ENCODE data around the gene RGS3. TPM values are rescaled to one million over a fixed set of nuclear protein-coding genes. Genes with fewer than 3 reads are reported as not detected.

The RGS3 gene
- polyA plus RNA-seq, 4 donors: 35.5 to 45.7 (median 43.6) TPM

DNA sequence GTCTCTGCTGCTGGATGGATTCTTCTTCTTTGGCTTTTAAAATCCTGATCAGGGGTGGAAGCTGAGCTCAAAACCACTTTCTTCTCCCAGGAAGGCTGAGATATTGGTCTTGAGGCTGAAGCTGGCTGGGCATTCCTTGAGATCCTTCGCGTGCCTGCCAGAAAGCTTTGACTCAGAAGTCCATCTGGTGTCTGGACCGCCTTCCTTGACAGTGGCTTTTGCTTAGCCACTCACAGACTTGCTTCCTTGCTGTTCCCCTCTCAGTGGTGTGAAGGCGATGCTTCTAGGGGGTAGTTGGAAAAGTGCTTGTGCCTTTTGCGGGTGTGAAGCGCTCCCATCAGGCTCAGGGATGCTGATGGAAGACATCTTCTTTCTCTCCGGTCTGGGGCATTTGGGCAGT is 45.9 kb downstream of the RGS3 start:
- DNase-seq (ENCODE audit: low read depth in 4 of 4, low spot score in 3 of 4): no peak

DNA sequence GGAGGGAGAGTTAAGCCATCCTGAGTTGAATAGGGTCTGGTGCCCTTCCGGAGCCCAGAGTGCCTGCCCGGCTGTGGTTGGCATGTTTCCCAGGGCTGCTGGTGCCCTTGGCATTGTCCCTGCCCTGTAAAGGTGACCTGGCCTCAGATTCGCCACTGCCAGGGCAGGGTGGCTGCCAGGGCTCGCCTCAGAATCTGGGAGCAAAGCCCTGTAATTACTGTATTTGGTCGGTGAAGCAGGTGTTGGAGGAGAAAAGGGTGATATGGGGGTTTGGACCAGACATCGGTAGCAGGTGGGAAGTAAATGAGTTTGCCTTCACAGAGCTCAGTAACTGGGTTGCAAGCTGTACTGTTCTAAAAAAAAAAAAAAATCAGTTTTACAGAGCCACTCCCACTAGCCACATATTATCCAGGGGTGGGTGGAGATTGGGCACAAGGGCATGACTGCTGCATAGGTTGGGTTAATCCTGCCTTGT is 47.6 kb downstream of the RGS3 start:
- no peak for DNase-seq (ENCODE audit: low read depth in 4 of 4, low spot score in 3 of 4)

DNA sequence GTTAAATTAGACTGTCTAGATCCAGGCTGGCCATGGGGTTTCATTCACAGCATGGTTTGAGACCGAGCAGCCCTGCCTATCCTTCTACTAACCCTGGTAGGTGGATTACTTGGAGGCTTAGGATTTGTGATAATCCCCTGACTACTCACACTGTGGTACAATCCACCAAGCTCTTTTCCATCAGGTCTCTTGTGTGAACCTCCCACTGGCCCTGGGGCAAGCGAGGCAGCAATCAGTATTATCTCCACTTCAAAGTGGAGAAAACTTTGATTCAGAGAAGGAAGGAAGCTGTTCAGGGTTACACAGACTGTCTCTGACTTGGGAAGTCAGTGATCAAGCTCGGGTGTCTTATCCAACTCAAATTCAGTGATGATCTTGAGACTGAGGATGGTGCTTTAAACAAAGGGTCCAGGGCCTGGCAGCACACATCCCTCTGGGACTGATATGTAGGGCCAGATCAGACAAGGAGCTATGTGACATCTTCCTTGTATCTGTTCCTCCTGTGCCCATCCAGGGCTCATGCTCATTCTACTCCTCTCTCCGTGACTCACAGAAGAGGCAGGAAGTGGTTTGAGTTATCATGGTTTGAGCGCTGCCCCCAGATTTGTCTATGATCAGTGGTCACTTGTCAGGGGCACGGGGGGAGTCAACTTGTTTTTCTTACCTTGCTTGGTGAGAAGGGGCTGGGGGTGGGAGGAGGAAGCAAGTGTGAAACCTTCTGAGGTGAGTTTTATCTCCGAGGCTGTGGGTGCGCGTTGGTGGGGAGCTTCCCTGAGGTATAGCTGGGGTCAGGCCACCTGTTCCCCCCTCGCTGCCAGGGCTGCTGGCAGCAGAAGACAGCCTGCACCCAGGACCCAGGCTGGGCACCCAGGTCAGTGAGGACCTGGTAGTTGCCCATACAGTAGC is 48.6 kb downstream of the RGS3 start:
- no peak for DNase-seq (ENCODE audit: low read depth in 4 of 4, low spot score in 3 of 4)

DNA sequence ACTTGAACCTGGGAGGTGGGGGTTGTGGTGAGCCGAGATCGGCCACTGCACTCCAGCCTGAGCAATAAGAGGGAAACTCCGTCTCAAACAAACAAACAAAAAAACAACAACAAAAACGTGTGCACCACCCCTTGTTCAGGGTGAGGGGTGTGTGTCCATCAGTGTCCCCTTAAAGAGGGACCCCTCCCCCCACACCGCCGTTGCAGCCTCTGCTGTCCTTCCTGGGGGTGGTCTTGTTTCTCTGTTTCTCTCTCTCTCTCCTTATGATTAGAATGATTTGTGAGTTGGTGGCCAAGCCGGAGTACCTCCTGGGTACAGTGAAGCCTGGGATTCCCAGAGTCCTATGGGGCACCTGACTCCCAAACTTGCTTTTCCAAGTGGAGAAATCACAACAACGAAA is 49.6 kb downstream of the RGS3 start:
- DNase-seq (ENCODE audit: low read depth in 4 of 4, low spot score in 3 of 4): no peak

DNA sequence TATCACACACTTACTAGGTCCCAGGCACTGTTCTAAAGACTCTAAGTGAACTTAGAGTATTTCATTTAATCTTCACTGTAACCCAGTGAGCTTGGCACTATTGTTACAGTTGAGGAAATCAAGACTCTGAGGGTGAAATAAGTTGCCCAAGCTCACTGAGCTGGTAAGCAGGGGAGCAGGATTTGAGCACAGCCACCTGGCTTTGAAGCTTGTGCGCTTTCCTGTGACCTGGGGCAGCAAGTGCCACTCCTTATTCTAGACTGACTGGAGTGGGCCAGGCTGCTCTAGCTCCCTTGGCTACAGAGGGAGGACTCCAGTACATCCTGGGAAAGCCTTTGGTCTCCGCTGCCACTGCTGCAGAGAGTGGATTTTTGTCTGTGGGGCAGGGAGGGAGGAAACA is 50.0 kb downstream of the RGS3 start:
- no peak for DNase-seq (ENCODE audit: low read depth in 4 of 4, low spot score in 3 of 4)

DNA sequence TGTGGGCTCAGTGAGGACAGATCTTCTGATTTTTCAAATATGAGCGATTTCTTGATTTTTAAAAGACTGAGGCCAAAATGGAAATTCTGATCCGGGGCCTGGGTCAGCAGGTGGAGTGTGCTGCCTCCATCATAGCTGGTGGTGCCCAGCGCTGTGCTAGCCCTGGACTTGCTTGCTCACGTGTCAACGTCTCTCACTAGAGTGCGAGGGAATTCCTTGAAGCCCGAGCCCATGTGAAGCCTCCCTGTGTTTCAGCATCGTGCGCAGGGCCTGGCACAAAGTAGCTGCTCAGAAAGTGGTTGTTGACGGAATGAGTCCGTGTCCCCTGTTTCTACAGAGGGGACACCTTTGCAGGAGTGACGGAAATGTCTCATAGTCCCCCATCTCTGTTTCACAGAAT is 50.5 kb downstream of the RGS3 start:
- DNase-seq (ENCODE audit: low read depth in 4 of 4, low spot score in 3 of 4): no peak

DNA sequence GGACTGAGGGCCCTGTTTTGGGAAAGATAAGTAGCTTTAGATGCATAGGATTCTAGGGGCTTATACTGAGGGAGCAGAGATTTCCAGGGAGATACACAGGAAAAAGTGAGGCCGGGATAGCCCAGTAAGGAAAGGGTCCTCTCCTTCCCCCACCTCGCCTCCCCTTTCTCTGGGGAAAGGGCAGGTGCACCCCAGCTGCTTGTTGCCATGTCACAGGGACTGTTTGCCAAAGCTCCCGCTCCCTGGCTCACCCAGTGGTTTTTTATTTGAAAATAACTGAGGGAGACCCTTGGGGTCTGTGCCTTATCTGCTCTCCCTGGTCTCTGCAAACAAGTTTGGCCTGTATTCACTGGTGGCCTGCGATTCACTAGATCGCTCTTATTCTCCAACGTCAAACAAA is 51.2 kb downstream of the RGS3 start:
- no peak for DNase-seq (ENCODE audit: low read depth in 4 of 4, low spot score in 3 of 4)

DNA sequence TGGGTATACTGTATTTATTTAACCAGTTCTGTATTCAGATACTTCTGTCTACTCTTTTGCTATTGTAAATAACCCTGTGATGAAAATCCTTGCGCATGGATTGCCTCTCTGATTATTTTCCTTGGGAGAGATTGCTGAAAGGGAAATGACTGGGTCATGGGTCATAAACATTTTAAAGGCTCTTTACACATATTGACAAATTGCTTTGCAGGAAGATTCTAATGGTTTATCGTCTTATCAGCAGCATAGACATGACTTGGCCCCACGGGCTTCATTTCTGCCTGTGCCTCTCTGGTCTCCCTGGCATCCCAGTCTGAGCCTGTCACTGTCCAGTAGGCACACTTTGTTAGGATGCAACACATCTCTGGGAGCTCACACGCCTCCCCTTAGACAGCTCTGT is 52.3 kb downstream of the RGS3 start:
- no peak for DNase-seq (ENCODE audit: low read depth in 4 of 4, low spot score in 3 of 4)

DNA sequence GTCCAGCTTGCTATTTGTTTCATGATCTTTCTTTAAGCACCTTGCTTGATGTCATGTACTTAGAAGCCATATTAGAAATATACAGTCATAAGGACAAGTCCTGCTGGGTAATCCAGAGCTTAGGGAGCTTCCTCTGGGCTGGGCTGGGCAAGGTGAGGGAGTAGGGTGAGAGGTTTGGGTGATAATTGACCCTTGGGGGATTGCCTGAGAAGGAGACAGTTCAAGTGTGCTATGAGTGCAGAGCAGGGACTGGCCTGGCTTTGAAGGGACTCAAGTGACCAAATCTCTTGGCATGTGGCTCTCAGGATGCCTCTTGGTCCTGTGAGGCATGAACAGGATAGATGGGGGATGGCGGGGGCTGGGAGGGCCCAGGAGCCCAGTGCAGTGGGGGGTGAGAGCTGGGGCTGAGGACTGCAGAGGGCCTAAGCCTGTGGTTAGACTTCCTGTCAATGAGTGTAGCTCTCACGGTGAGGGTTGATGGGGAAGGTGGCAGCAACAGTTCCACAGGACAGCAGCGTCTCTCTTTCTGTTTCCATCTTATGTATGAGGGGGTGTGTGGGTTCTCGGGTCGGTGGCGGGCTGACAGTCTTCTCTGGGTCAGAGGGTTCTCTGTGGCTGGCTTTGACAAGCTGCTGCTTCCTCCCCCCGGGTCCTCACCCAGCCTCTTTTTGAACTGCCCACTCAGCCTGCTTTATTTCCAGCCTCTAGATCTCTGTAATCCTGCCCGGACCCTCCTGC is 53.5 kb downstream of the RGS3 start:
- no peak for DNase-seq (ENCODE audit: low read depth in 4 of 4, low spot score in 3 of 4)

DNA sequence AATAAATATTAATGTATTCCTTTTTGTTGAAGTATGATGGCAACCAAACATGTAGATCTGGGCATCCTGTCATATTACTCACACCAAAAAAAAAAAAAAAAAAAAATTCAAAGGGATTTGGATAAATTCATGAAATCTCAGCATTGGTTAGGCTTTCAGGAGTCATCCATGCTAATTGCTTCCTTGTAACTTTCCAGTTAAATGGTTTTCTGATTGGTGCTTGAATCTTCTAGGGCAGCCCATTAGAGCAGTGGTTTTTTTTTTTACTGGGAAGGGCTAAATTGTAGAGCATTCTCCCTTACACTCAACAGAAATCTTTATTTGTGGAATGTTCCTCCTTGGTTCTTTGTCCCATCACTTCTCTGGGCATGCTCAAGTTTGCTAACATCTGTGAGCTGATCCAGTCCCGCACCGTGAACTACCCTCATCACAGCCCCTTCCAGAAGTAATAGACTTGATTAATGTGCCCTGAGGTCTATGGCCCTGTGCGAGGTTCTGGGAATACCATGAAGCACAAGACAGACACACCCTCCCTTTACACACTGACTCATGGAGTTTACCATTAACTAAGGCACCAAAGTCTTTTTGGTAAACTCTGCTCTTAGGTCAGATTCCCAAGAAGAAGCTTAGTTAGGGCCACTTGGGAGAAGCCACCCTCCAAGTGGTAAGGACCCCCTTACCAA is 56.0 kb downstream of the RGS3 start:
- DNase-seq (ENCODE audit: low read depth in 4 of 4, low spot score in 3 of 4): no peak

DNA sequence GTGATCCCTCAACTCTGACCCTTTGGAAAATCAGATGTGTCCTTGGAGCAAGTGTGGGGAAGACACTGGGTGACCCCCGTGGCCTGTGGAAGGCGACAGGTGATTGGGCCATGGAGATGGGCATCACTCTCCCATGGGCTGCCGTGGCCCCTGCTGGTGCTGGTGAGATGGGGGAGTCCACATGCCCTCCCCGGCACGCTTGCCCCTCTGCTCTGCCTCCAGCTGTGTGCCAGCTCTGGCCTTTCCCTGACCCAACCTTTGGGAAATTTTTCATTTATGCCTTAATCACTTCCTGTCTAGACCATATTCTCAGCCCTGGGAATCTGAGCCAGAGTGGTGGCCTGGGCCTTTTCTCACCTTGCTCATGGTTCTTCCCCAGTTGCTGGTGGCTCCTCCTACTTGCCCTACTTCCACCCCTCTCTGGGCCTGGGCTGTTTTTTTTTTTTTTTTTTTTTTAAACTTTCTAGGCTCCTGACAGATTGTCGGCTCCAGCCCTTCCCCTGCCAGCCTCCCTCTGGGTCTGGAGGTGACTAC is 56.6 kb downstream of the RGS3 start:
- DNase-seq (ENCODE audit: low read depth in 4 of 4, low spot score in 3 of 4): no peak

DNA sequence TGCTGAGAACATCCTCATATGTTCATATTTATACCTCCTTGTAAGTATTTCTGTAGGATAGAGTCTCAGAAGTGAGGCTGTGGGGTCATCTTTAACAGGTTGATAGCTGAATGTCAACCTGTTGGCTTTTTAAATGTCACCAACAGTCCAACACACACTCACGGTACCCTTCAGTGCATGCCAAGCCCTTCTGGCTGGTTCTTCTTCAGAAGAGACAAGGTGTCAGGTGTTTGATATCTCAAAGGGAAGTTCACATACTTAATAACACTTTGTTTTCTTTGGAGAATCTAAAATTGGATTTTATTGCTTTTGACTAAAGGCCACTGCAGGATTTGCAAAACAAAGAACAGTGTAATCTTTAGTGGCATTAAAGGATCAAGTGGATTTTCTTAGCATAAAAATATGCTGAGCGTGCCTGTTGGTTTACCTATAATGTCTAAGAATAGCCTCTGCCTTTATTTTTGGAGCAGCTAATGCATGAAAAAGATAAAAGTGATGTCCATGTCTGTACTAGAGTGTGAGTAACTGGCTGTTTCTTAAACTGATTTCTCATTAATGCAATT is 58.2 kb downstream of the RGS3 start:
- DNase-seq (ENCODE audit: low read depth in 4 of 4, low spot score in 3 of 4): no peak

DNA sequence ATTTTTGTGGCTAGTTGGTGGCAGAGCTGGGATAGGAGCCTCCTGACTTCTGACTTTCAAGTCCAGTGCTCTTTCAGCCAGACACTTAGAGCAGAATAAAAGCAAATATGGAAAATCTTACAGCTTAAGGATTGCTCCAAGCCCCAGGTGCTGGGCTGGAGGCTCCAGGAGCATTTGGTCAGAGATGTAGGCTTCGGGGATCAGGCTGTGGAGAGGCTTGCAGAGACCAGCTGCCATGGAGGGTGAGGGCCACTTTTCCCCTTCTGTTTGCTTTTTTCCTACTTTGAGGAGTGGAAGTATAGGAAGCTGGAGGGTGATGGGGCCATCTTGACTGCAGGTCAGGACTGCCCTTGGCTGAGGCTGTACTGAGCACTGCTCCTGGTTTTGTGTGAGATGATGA is 58.9 kb downstream of the RGS3 start:
- DNase-seq (ENCODE audit: low read depth in 4 of 4, low spot score in 3 of 4): no peak

DNA sequence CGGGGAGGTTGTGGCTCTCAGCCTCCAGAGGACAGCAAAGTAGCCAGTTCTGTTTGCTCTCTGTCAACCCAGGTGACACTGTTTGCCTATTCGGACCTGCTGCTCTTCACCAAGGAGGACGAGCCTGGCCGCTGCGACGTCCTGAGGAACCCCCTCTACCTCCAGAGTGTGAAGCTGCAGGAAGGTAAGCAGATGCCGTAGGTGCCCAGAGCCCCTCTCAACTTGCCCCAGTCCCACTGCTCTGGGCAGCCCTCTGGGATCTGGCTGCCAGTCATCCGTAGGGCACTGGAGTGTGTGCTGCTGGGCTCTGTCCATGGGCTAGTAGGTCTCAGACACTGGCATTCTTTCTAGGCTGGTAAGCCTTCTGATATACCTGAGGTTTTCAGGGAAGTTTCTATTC is 59.3 kb downstream of the RGS3 start:
- DNase-seq (ENCODE audit: low read depth in 4 of 4, low spot score in 3 of 4): no peak

DNA sequence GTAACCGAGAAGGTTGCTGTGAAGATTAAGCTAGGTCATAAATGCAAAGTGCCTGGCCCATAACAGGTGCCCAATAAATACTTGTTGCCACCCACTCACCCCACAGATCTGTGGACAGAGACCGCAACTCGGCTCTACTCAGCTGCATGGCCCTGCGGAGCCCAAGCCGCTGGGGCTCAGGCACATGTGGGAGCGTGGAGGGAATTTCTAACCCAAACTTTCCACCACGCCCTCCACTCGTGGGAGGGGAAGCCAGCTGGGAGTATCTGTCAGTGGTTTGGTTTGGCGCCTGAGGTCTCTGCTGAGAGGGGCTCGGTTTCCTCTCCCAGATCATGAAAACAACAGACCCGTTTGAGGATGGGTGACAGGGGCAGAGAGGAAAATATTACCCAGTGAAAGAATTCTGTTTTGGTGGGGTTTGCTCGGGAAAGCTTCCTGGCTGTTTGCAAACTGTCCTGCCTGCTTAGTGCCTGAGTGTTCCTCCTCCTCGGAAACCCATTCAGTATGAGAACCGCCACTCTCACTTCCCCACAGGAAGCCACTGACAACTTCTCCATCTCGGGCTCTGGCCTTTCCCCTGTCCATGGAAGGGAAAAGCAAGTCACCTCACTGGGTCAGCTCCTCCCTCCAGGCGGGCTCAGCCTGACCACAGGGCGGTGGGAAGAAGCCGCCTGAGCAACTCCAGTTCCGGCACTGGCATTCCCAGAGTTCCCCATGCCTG is 60.1 kb downstream of the RGS3 start:
- DNase-seq (ENCODE audit: low read depth in 4 of 4, low spot score in 3 of 4): no peak

DNA sequence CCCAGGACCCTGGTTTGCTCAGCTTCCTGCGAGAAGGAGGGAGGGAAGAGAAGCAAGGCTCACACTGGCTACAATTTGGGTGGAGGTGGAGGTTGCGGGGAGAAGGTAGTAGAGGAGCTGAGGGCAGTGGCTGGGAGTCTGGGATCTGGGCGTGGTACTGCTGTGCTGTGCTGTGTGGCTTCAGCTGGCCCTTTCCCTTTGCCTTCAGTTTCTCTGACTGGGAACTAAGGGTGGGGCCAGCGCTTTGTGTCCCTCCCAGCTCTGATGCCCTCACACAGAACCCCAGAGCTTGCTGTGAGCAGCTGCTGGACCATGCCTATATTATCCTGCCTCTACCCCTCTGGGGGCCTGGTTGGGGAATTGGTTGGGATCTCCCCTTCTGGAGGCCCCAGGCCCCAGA is 60.9 kb downstream of the RGS3 start:
- no peak for DNase-seq (ENCODE audit: low read depth in 4 of 4, low spot score in 3 of 4)

DNA sequence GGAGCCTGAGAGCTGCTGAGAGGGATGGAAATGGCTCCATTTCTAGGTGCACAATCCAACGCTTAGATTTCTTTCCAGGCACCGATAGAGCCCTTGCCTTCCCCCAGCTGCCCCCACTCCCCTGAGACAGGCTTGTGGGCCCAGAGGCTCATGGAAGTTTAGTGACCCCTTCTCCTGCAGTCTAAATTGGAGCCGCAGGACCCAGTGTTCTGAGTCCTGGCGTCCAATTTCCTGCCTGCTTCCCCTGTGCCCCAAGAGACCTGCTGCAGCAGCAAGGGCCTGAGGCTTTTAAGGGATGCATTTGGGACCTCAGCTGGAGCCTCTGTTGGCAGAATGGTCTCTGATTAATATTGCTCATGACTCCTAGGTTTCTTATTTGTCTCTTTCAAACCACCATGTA is 61.7 kb downstream of the RGS3 start:
- DNase-seq (ENCODE audit: low read depth in 4 of 4, low spot score in 3 of 4): no peak

DNA sequence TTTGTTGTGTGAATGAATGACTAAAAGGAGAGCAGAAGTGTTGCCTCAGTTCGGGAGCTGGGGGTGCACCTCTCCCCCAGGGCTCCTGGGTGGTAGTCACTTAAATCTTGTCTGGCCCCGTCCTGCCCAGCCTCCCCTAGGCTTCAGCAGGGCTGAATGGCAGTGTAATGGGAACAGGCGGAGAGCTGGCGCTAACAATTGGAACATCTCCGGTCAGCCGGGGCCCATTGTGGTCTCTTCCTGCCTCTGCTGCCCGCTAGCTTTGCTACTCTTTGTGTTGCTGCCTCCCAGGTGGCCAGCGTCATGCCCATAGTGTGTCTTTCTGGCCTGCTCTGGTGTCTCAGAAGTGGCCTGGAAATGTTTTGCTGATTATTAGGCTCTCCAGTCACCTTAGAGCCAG is 62.3 kb downstream of the RGS3 start:
- no peak for DNase-seq (ENCODE audit: low read depth in 4 of 4, low spot score in 3 of 4)

DNA sequence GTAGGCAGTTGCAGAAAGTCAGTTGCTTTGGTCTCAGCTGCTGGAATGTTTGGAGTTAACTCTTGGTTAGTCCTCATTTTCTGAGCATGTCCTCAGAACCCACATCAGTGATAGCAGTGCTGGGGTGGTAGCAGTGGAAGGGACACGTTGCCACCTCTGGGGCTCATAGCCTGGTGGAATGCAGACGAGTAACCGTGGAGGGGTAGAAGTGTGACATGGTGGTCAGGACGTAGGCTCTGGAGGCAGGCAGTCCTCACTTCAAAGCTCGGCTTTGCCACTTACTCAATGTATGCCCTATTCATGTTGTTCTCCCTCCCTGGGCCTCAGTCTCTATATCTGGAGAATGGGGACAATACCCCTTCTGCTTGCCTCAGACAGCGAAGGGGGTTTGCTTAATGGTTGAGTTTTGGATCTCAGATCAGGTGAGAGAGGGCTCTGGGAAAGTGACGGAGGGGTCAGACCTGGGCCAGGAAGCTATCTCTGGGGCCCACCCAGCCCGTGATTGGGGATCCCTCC is 62.8 kb downstream of the RGS3 start:
- DNase-seq (ENCODE audit: low read depth in 4 of 4, low spot score in 3 of 4): no peak

DNA sequence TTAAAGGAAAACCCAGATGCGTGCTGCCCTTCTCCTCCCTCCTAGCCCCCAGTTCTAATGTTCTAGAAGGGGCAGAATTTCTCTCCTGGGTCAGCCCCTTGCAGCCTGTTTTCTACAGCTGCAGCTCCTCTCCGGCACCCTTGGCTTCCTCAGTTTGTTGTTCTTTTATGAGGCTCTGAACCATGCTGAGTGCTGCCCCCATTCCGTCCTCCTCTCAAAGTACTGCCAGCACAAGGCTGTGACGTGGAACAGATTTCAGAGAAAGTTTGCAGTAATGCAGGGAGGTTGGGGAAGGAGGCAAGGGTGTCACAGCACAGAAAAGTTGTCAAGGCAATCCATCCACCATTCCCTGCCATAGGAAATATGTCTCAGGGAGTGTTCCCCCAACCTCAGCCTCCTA is 63.3 kb downstream of the RGS3 start:
- DNase-seq (ENCODE audit: low read depth in 4 of 4, low spot score in 3 of 4): no peak
